ENCODE data around the gene ZNF491.

DNA sequence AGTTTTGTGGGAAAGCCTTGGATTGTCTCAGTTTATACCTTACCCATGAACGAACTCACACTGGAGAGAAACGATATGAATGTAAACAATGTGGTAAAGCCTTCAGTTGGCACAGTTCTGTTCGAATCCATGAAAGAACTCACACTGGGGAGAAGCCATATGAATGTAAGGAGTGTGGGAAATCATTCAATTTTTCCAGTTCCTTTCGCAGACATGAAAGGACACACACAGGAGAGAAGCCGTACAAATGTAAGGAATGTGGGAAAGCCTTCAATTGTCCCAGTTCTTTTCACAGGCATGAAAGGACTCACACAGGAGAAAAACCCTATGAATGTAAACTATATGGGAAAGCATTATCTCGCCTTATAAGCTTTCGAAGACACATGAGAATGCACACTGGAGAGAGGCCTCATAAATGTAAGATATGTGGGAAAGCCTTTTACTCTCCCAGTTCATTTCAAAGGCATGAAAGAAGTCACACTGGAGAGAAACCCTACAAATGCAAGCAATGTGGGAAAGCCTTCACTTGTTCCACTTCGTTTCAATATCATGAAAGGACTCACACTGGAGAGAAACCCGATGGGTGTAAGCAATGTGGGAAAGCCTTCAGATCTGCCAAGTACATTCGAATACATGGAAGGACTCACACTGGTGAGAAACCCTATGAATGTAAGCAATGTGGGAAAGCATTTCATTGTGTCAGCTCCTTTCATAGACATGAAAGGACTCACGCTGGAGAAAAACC lies 8.2 kb downstream of the ZNF491 start:
- no peak for TF ChIP-seq EZH2 (IDR thresholded peaks at IDR 0.05)
- no peak for TF ChIP-seq FOXP2 (optimal IDR thresholded peaks at IDR 0.05; ENCODE audit: control extremely low read depth, extremely low read length, insufficient read depth)
